Fibroblast of the aortic adventitia (primary cell): Measurements from ENCODE around the gene ZNHIT2. TPM values are rescaled to one million over a fixed set of nuclear protein-coding genes. Genes with fewer than 3 reads are reported as not detected.
A peak's percentile ranks its signal among the peaks of the same experiment; 100 is the strongest.

Experiments used
- DNase-seq: peaks from one replicate; pipeline ENCODE4 v3.0.0-alpha.2; 2010; ENCODE audit warnings: low read depth
- H3K4me3 ChIP-seq: 2 replicates; pipeline ENCODE4 v1.5.1; 2011; ENCODE audit warnings: low read depth, mild to moderate bottlenecking, control low read depth, low read length, moderate library complexity
- CTCF ChIP-seq: IDR thresholded peaks from 2 replicates; pipeline ENCODE4 v1.5.1; 2011; ENCODE audit warnings: mild to moderate bottlenecking, low read length, control low read depth, inconsistent platforms; ENCODE audit not compliant: insufficient read depth
- total RNA-seq: library from RNA; depleted of rRNA; stranded (reverse); fragments of >200 nt; gene quantifications from 2 replicates; pipeline ENCODE4 v1.2.3, GENCODE V29; 2012; ENCODE audit warnings: low replicate concordance

Gene ZNHIT2
- total RNA-seq, 1 donor: 9.9 TPM

- TF ChIP-seq CTCF: no peak
- no peak overlapping the region for H3K4me3 ChIP-seq
- no peak for DNase-seq
These were observed 766 bp upstream of the ZNHIT2 start for GRCh38 chr11:65118097-65118837.

- peak; percentile 41 for DNase-seq
- no peak for TF ChIP-seq CTCF
These were observed 913 bp downstream of the ZNHIT2 start for GRCh38 chr11:65116370-65117205.

GRCh38 chr11:65115361-65116082 lies 2.0 kb downstream of the ZNHIT2 start:
- DNase-seq: no peak
- TF ChIP-seq CTCF: no peak
- H3K4me3 ChIP-seq: no peak overlapping the region

More at GRCh38 chr11:65116370-65117205, 913 bp downstream of the ZNHIT2 start:
- H3K4me3 ChIP-seq: peak overlapping the region; percentile 96

- TF ChIP-seq CTCF: no peak
- DNase-seq: no peak
- H3K4me3 ChIP-seq: no peak overlapping the region
These were observed 2.8 kb downstream of the ZNHIT2 start for GRCh38 chr11:65114538-65115171.

GRCh38 chr11:65113839-65114238 lies 3.7 kb downstream of the ZNHIT2 start:
- no peak for DNase-seq
- no peak overlapping the region for H3K4me3 ChIP-seq
- no peak for TF ChIP-seq CTCF

DNA sequence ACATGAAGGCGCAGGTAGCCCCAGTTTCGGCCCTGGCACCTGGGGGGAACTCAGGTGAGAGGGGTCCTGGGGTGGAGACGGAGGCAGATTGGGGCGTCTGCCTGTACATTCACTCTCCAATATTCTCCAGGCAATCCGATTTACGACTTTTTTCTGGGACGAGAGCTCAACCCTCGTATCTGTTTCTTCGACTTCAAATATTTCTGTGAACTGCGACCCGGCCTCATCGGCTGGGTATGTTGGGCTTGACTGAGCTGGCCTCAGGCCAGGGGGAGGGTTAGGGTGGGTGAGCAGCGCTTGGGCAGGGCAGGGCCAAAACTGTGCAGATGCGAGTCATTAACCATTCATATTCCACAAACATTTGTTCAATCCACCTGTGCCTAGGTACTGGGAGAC lies 4.1 kb downstream of the ZNHIT2 start:
- TF ChIP-seq CTCF: no peak
- no peak overlapping the region for H3K4me3 ChIP-seq
- no peak for DNase-seq
